ENCODE data around the gene VSIG8.

Gene VSIG8

GRCh38 chr1:159854693-159855192 is 7.7 kb downstream of the VSIG8 start:
- DNase-seq, result peak; percentile 87

- DNase-seq, result peak; percentile 52
Observed at GRCh38 chr1:159854116-159854692, 8.3 kb downstream of the VSIG8 start.

DNA sequence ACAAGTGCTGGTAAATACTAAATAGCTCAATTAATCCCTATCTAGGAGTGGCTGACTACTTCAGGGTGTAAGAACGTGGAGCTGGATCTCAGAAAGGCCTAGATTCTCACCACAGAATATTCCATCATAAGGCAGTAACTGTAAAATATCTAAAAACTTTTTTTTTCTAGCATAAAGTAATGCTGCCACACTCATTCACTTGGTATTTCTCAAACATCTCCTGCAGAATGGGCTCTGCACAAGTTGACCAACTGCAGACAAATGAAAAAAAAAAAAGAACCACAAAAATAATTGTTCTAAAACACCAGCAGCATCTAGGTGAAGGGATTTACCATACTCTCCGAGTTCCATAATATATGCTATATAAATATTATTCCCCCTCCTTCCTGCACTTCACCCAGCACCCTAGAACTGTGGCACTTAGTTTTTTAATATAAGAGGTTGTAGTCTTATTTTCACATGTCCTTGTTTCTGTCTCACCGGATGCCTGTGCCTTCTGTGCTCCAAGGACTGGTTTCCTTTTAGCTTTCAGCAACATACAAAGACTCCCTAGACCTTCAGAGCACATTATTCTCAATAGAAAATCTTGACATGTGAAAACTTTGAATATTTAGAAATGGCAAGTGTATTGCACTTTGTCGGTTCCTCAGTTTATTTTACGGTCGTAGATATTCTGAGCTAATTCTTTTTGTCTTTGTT is 8.9 kb downstream of the VSIG8 start:
- DNase-seq, result no peak

- no peak for DNase-seq
Observed at GRCh38 chr1:159851407-159851806, 11.1 kb downstream of the VSIG8 start.

GRCh38 chr1:159849626-159850366 is 12.7 kb downstream of the VSIG8 start:
- no peak for DNase-seq

DNA sequence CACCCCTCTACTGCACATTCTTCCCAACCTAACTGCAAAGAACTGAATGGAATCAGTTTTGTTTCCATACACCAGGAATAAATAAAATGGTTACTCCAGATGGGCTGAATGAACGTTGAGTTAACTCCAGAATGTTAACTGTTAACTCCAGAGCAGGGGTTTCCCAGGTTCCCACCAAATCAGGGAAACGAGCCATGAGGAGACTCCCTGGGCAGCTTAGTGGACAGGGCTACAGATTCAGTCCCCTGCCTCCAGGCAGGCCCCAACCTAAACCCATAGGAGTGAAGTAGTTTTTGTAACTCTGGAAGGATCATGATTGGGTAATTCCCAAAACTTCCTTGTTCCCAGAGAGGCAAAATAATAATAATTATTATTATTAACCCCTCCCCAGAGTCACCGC is 14.1 kb downstream of the VSIG8 start:
- no peak for DNase-seq

DNA sequence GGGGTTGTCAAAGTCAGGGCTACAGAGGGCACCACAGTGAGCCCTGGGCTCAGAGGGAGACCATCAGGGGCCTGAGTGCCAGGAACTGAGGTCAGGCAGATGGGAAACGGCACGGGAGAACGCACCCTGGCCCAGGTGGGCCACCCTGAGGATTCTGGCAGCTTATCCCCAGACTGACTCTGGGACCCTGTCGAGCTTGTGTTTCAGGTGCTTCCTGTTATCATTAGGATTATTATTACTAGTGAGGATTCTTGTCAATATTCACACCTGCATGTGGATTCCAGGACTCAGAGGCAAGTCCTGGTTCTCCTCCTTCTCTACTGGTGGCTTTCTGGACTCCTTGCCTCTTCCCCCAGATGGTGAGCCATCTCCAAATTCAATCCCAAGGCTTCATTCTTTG is 15.2 kb downstream of the VSIG8 start:
- no peak for DNase-seq

DNA sequence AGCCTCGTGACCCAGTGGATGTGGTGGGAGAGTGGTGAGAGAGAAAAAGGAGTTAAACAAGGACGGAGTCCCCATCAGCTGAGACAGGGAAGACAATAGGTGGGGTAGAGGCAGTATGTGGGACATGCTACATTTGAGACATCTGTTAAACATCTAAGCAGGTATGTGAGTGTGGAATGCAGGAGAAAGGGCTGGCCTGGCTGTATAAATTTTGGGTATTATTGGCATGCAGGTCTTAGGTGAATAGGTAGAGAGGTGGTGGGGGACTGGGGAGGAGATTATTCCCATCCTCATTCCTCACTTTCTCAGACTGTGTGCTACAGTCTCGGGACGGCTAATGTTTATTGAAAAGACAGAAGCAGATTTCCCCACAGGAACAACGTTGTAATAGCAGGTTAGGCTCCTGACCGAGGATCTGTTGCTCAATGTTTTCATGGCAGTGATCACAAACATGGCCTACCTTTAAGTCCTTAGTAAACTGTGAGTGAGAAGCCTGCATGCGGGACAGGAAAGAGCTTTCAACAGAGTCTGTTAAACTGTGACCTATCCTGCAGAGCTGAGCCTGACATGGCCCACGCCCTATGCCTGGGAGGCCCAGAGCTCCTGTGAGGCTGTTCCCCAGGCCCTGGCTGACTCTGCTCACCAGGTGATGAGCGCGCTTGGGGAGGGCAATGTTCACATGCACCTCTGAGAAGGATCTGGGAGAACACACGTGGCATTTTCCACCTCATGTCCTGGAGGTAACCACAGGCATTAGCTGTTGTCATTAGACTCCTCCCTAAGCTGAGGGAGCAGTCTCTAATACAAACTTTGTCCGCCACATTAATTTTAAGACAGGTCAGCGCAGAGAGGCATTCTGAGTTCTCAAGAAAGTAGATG is 16.5 kb downstream of the VSIG8 start:
- DNase-seq, result no peak

DNA sequence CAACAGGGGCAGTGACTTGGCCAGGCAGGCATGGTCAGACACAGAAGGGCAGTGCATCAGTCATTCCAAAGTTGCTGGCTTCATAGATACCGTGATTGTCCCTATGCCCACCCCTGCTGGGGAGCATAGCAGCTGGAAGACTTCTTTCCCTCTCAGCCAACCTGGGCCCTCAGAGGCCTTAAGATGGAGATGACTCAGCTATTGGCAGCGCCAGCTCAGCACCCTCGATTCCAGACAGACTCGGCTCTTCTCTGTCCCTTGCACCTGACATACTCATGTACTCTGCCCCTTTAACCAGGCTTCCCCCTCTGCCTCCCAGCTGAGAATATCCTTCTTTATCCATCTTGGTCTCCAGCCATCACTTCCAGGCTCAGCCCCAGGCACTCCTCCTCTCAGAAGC is 19.0 kb downstream of the VSIG8 start:
- DNase-seq, result no peak

DNA sequence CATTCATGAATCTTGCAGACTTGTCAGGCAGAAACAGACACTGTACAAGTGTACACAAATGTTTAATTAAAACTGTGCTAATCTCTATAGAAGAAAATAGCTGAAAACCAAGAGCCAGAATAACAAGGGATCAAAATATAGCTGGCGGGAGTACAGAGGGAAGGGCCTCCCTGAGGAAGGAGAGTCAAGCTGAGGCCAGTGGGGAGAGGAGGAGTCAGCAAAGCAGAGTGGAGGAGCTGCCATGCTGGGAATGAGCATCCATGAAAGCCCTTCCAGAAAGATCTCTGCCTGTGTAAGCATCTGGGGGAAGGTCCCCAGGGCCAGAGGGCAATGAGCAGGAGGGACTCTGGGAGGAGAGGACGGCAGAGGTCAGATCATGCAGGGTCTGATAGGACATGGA is 20.7 kb downstream of the VSIG8 start:
- DNase-seq, result no peak

DNA sequence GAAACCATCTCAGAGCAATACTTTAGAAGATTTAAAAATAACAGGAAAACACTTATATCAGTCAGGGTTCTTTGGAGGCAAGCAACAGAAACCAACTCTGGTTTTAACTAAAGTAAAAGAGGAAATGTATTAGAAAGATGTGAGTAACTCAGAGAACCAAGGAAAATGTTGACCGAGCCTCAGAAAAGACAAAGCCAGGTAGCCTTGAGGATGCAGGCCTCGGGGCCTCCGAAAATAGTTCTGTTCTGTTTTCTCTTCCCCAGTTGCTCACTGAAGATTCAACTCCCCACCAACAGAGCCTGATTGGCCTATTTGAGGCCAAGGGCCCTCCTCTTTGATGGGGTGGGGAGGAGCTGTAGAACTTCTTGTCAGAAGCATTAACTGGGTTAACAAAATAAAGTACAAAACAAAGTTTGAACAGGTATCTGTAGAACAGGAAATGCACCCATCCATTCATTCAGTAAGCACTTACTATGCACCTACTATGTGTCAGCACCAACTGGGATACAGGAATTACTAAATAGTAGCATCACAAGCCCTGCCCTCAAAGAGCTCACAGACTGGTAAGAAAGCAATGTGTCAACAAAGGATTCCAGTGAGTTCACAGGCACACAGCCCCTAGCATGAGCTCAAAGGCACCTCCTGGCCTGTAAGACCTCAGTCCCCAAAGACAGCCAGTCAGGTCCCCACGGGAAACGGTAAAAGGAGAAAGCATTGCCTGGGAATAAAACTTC is 23.2 kb downstream of the VSIG8 start:
- no peak for DNase-seq

DNA sequence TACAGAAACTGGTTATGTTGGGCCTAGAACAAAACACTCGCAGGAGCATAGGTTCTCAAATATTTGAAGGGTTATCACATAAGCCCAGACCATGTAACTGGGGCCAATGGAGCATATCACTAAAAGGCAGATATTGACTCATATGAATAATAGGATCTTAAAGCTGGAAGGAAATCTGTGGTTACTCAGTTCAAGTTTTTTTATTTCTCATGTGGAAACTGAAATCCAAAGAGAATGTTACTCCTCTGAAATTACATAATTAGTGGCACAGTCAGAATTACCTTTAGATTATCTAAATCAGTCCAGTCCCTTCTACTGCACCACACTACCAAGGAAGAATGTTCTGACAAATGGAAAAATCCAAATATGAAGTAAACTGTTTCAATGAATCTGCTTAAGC is 23.7 kb downstream of the VSIG8 start:
- no peak for DNase-seq

DNA sequence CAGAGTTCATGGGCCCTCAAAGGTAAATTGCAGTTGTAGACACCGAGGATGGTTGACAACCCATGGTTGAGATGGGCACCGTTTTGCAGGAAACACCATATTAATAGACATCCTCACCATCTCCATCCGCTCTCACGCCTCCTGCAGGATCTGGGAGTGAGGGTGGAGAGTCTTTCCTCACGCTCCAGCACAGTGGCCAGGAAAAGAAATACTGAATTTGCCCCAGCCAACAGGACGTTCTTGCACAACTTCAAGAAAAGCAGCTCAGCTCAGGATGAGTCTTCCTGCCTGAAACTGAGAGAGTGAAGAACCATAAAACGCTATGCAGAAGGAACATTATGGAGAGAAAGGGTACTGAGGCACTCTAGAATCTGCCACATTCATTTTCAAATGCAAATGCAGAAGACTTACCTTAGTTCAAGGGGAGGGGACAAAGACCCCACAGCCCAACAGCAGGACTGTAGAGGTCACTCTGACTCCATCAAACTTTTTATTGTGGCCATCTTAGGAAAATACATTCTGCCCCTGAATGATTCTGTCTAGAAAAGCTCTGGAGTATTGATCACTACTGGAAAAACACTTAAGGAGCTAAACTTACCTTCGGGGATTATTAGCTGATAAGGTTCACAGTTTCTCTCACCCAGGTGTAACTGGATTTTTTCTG is 26.5 kb downstream of the VSIG8 start:
- DNase-seq, result no peak

DNA sequence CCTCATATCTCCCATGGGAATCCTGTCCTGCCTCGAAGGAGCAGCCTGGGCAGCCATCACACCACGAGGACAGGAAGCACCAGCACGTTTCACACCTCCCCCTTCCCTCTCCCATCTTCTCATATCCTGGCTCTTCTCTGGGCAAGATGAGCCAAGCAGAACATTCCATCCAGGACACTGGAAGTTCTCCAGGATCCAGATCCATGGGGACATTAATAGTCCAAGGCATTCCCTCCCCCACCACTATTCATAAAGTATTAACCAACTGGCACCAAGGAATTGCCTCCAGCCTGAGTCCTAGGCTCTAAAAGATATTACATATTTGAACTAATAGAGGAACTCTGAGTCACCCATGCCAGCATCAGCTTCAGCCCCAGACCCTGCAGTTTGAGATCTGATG is 27.1 kb downstream of the VSIG8 start:
- DNase-seq, result no peak

DNA sequence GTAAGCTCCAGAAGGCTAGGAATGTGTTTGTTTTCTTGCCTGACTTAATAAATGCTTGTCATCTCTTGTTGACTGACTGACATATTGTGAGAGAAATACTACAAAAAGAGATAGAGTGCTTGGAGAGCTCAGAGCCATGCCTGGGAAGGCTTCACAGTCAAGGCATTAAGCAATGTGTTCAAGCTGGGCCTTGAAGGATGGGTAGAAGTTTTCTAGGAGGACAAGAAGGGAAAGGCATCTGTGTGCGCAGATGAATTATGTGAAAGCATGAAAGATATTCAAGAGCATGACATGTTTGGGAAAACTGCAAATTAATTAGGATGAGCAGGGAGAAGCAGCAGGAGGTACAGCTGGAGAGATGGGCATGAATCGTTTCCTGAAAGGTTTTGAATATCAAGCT is 30.1 kb downstream of the VSIG8 start:
- DNase-seq, result no peak

DNA sequence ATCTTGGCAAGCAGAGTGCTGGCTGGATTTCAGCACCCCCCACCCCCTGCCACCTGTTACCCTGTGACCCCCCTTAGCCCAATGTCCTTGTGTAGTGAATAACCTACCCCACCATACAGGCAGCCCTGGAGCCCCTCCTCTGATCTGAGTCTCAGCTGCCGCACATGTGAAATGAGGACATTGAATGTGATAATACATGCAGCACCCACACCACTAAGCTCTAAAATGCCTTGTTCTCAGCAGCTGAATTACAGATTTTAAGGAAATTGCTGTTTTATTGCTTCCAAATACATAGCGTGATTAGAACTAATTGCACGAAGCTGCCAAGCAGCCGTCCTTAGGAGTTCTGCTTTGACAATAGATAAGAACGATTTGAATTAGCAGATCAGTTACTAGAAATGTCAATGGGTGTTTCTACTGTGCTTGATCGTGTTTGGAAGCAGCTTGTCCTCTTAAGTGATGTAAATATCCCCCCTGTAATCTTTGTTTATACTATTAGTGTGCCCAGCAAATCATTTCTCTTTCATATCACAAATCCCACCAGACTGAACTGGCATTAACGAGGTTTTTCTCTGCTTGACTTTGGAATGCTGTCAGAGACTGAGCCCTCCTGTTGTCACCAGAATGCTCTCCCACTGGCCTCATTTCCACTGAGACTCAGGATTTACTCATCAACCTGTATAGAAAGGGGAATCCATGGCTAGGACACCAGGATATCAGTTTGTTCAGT is 30.9 kb downstream of the VSIG8 start:
- DNase-seq, result no peak

- no peak for DNase-seq
Observed at GRCh38 chr1:159830722-159831121, 31.7 kb downstream of the VSIG8 start.

- DNase-seq, result no peak
Observed at GRCh38 chr1:159829822-159830465, 32.5 kb downstream of the VSIG8 start.

GRCh38 chr1:159829273-159829634 is 33.2 kb downstream of the VSIG8 start:
- DNase-seq, result no peak

- no peak for DNase-seq
Observed at GRCh38 chr1:159828581-159829272, 33.7 kb downstream of the VSIG8 start.
